K562 (cell line): ENCODE results near the gene MACROD2. TPM values are rescaled to one million over a fixed set of nuclear protein-coding genes. Genes with fewer than 3 reads are reported as not detected.

Source experiments
- ATAC-seq: fragments of 200-7000 bp; cut with Tn5 transposase; 3 replicates; pipeline ENCODE4 v1.9.1; 2020; ENCODE audit warnings: moderate library complexity
- BruUV-seq: library from RNA; stranded (reverse); fragments of 400-500 nt; replicated peaks from 2 replicates; lab custom pipeline; 2021; lab: Mats Ljungman, UMichigan
- CTCF ChIA-PET: fragments of 300-600 bp; formaldehyde crosslinking; extraction: SDS; loops from one replicate; lab custom pipeline; 2021; ENCODE audit warnings: low intra/inter-chr PET ratio; lab: Yijun Ruan, JAX
- POLR2A ChIA-PET: fragments of 300-600, 350-650 bp; sonication (Branson Sonifier 250); formaldehyde crosslinking; extraction: SDS; loops from one replicate; lab custom pipeline; 2021; ENCODE audit warnings: antibody characterized with exemption, inconsistent platforms; lab: Yijun Ruan, JAX
- DNase-seq, 4 experiments: peaks; one replicate each; pipeline versions ENCODE4 v3.0.0 to v3.0.0-alpha.2; 2011 to 2018; ENCODE audit warnings: low spot score in 3 of 4, mixed read lengths in 3 of 4; ENCODE audit errors: extremely low read depth in 1 of 4
- FAIRE-seq: peaks from 2 replicates; lab custom pipeline; 2011; peaks lifted over from hg19 to GRCh38; lab: Jason Lieb, UNC
- H2AFZ ChIP-seq: 2 replicates; pipeline ENCODE4 v1.6.0; 2011; ENCODE audit warnings: low read depth, low read length, control low read depth, inconsistent platforms
- H3K27ac ChIP-seq: fragments of 200-600 bp; 3 replicates; pipeline ENCODE4 v1.8.0; 2011; ENCODE audit warnings: low read depth, mild to moderate bottlenecking, control low read depth, inconsistent platforms, low read length, moderate library complexity, mixed read lengths; ENCODE audit errors: extremely low read depth
- H3K27me3 ChIP-seq, 2 experiments: fragments of 300-600 bp in 1 of 2; 2 replicates in 1 of 2; 3 replicates in 1 of 2; pipeline versions ENCODE4 v1.6.0 to v1.8.0; 2011; ENCODE audit warnings: inconsistent platforms in 2 of 2, low read length in 2 of 2, mild to moderate bottlenecking in 1 of 2, mixed read lengths in 1 of 2, moderate library complexity in 1 of 2; ENCODE audit not compliant: control insufficient read depth in 2 of 2, insufficient read depth in 2 of 2
- H3K36me3 ChIP-seq: fragments of 300-600 bp; 3 replicates; pipeline ENCODE4 v1.8.0; 2011; ENCODE audit warnings: mild to moderate bottlenecking, low read length, inconsistent platforms; ENCODE audit not compliant: control insufficient read depth, insufficient read depth
- H3K4me1 ChIP-seq, 2 experiments: fragments of 200-600 bp in 1 of 2; replicated peaks in 1 of 2; 2 replicates in 1 of 2; 3 replicates in 1 of 2; pipeline versions ENCODE4 v1.5.1 to v1.8.0; 2011; ENCODE audit warnings: inconsistent platforms in 2 of 2, low read length in 2 of 2, mild to moderate bottlenecking in 1 of 2, mixed read lengths in 1 of 2, moderate library complexity in 1 of 2; ENCODE audit not compliant: control insufficient read depth in 2 of 2, insufficient read depth in 2 of 2
- H3K4me2 ChIP-seq: 2 replicates; pipeline ENCODE4 v1.6.1; 2011; ENCODE audit warnings: low read length, control low read depth, inconsistent platforms, mixed read lengths; ENCODE audit not compliant: insufficient read depth
- H3K4me3 ChIP-seq: fragments of 200-600 bp; sonication (generic), shearing (Covaris generic); 2 replicates; pipeline ENCODE4 v1.5.1; 2016; ENCODE audit warnings: control low read depth, inconsistent platforms
- H3K79me2 ChIP-seq: fragments of 200-600 bp; 3 replicates; pipeline ENCODE4 v1.8.0; 2011; ENCODE audit warnings: low read length, inconsistent platforms; ENCODE audit not compliant: control insufficient read depth, insufficient read depth
- H3K9ac ChIP-seq, 2 experiments: 2 replicates each; pipeline versions ENCODE4 v1.6.0 to v1.6.1; 2011; ENCODE audit warnings: low read depth in 2 of 2, low read length in 2 of 2, control low read depth in 1 of 2, inconsistent platforms in 1 of 2, mild to moderate bottlenecking in 1 of 2, mixed read lengths in 1 of 2; ENCODE audit not compliant: insufficient read depth in 1 of 2
- H3K9me1 ChIP-seq: one replicate; pipeline ENCODE4 v1.6.0; 2011; ENCODE audit warnings: inconsistent platforms, mild to moderate bottlenecking, low read length, moderate library complexity; ENCODE audit not compliant: control insufficient read depth, insufficient read depth
- H3K9me3 ChIP-seq: replicated peaks from 2 replicates; pipeline ENCODE4 v1.5.1; 2011; ENCODE audit warnings: low read depth, low read length, inconsistent platforms; ENCODE audit not compliant: control insufficient read depth, insufficient read depth
- H4K20me1 ChIP-seq: replicated peaks from 2 replicates; pipeline ENCODE4 v1.6.1; 2011; ENCODE audit warnings: low read length, inconsistent platforms, mixed read lengths; ENCODE audit not compliant: control insufficient read depth, insufficient read depth
- BRD9 ChIP-seq: fragments of 450-650 bp; IDR thresholded peaks from 2 replicates; pipeline ENCODE4 v1.6.1; 2018; ENCODE audit warnings: low read depth; ENCODE audit not compliant: partially characterized antibody
- HOXB6 ChIP-seq: fragments of 250-450 bp; sonication (Bioruptor Pico); IDR thresholded peaks from 2 replicates; pipeline ENCODE4 v1.5.1; 2022; ENCODE audit warnings: mild to moderate bottlenecking, borderline replicate concordance
- TBL1XR1 ChIP-seq, 2 experiments: IDR thresholded peaks; 2 replicates each; pipeline ENCODE4 v1.6.1; 2012; ENCODE audit warnings: improper control_type of control experiment in 2 of 2, low read length in 2 of 2, mild to moderate bottlenecking in 1 of 2
- ZNF282 ChIP-seq: sonication (generic); formaldehyde crosslinking; IDR thresholded peaks from 2 replicates; pipeline ENCODE4 v1.8.1; 2023; ENCODE audit warnings: missing genetic modification reagents
- WGBS: fragments of 100-300 bp; shearing (Covaris generic); methylation state at CpG from one replicate; pipeline ENCODE4 v1.1.6; 2016; ENCODE audit warnings: low coverage, mixed read lengths; ENCODE audit not compliant: insufficient coverage; ENCODE audit errors: missing lambda C conversion rate; 5-methylcytosine and 5-hydroxymethylcytosine counted together
- in situ Hi-C: fragments of 300-500 bp; cut with MboI; formaldehyde crosslinking; loops from 4 replicates; pipeline ENCODE4 v1.15.0; 2018; ENCODE audit warnings: inconsistent platforms, mixed read lengths
- intact Hi-C: fragments of 100-400 bp; cut with micrococcal nuclease; formaldehyde crosslinking; loops from 2 replicates; pipeline ENCODE4 v1.14.2; 2022
- polyA plus RNA-seq, 8 experiments: library from polyadenylated mRNA; depleted of rRNA in 4 of 8; stranded (reverse) in 5 of 8; unstranded in 3 of 8; fragments of >200 nt; fragmentation: Nextera tagmentation in 2 of 8; fragmentation: Illumina TruSeq in 1 of 8; extraction: Ambion mirVana in 2 of 8; extraction: Trizol in 1 of 8; gene quantifications; 2 replicates each; pipeline versions ENCODE4 v1.2.1 to v1.2.3, GENCODE V29; 2011 to 2014; ENCODE audit warnings: inconsistent platforms in 1 of 8, missing spikeins in 1 of 8
- total RNA-seq, 7 experiments: library from RNA; depleted of rRNA in 6 of 7; stranded (reverse); fragments of >200 nt in 6 of 7; fragmentation: Illumina TruSeq in 2 of 7; extraction: Trizol in 2 of 7; gene quantifications; 2 replicates each; pipeline versions ENCODE4 v1.2.1 to v1.2.3, GENCODE V29; 2011 to 2021; ENCODE audit warnings: low replicate concordance in 1 of 7
- TF ChIP-seq, protein P1 (sequence below): fragments of 200-600 bp; sonication (generic); IDR thresholded peaks from one replicate; pipeline ENCODE4 v1.6.1; 2012; ENCODE audit warnings: mild to moderate bottlenecking, low read depth, low read length, inconsistent platforms
- TF ChIP-seq, protein P2 (sequence below): IDR thresholded peaks from 2 replicates; pipeline ENCODE4 v1.6.1; 2012; ENCODE audit warnings: low read depth, low read length, improper control_type of control experiment, borderline replicate concordance

Gene MACROD2
- total and polyA plus RNA-seq, 9 of the 15 experiments (the other 6 are each of a cell fraction or from before 2014, with no cell fraction given), result not detected

DNA sequence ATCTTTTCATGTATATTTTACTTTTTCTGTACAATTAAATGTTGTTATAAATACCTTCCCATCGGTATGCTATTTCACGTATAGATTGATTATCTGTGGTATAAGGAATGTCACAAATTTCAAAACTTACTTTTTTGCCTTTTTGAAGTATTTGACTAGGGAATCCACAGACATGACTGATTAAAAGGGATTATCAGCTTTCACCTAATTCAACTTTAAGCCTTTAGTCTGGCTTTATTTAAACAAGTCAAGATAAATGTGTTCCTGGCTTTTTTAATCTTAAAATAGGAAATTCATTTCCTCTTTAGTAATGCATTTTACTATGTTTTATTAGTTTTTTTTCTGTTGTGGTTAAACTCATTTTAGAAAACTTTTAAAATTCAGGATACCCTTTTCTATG is 160.0 kb downstream of the MACROD2 start:
- Histone ChIP-seq H3K9me1 (no peaks in the 10 kb centered on the region), H3K9me3 (no peaks in the 10 kb centered on the region), H3K79me2 (no peaks in the 10 kb centered on the region), H2AFZ (no peak overlapping the region), H3K36me3 (no peaks in the 10 kb centered on the region), H3K27me3 (no peaks in the 10 kb centered on the region), H3K4me2 (no peak overlapping the region), H3K4me3 (no peak overlapping the region), H3K9ac (no peak overlapping the region), H3K27ac (no peak overlapping the region), H4K20me1 (no peaks in the 10 kb centered on the region), H3K4me1 (no peaks in the 10 kb centered on the region)
- BruUV-seq, result no TSS peak
- intact Hi-C loops, result no loop called here
- no peak for DNase-seq
- POLR2A ChIA-PET, result no interaction called here
- CTCF ChIA-PET, result no interaction called here
- WGBS, result 0% methylated on average over 2 of the region's 2 CpGs
- in situ Hi-C loops, result no loop called here
- no peak for FAIRE-seq
- no peak for ATAC-seq
- TF ChIP-seq ZNF282 (CRISPR knock-in tag) (no peak), TBL1XR1 (IDR thresholded peaks at IDR 0.05; ENCODE audit: low read length in 2 of 2) (no peak), HOXB6 (CRISPR knock-in tag) (no peak), BRD9 (no peak)
- TF ChIP-seq, protein P1, sequence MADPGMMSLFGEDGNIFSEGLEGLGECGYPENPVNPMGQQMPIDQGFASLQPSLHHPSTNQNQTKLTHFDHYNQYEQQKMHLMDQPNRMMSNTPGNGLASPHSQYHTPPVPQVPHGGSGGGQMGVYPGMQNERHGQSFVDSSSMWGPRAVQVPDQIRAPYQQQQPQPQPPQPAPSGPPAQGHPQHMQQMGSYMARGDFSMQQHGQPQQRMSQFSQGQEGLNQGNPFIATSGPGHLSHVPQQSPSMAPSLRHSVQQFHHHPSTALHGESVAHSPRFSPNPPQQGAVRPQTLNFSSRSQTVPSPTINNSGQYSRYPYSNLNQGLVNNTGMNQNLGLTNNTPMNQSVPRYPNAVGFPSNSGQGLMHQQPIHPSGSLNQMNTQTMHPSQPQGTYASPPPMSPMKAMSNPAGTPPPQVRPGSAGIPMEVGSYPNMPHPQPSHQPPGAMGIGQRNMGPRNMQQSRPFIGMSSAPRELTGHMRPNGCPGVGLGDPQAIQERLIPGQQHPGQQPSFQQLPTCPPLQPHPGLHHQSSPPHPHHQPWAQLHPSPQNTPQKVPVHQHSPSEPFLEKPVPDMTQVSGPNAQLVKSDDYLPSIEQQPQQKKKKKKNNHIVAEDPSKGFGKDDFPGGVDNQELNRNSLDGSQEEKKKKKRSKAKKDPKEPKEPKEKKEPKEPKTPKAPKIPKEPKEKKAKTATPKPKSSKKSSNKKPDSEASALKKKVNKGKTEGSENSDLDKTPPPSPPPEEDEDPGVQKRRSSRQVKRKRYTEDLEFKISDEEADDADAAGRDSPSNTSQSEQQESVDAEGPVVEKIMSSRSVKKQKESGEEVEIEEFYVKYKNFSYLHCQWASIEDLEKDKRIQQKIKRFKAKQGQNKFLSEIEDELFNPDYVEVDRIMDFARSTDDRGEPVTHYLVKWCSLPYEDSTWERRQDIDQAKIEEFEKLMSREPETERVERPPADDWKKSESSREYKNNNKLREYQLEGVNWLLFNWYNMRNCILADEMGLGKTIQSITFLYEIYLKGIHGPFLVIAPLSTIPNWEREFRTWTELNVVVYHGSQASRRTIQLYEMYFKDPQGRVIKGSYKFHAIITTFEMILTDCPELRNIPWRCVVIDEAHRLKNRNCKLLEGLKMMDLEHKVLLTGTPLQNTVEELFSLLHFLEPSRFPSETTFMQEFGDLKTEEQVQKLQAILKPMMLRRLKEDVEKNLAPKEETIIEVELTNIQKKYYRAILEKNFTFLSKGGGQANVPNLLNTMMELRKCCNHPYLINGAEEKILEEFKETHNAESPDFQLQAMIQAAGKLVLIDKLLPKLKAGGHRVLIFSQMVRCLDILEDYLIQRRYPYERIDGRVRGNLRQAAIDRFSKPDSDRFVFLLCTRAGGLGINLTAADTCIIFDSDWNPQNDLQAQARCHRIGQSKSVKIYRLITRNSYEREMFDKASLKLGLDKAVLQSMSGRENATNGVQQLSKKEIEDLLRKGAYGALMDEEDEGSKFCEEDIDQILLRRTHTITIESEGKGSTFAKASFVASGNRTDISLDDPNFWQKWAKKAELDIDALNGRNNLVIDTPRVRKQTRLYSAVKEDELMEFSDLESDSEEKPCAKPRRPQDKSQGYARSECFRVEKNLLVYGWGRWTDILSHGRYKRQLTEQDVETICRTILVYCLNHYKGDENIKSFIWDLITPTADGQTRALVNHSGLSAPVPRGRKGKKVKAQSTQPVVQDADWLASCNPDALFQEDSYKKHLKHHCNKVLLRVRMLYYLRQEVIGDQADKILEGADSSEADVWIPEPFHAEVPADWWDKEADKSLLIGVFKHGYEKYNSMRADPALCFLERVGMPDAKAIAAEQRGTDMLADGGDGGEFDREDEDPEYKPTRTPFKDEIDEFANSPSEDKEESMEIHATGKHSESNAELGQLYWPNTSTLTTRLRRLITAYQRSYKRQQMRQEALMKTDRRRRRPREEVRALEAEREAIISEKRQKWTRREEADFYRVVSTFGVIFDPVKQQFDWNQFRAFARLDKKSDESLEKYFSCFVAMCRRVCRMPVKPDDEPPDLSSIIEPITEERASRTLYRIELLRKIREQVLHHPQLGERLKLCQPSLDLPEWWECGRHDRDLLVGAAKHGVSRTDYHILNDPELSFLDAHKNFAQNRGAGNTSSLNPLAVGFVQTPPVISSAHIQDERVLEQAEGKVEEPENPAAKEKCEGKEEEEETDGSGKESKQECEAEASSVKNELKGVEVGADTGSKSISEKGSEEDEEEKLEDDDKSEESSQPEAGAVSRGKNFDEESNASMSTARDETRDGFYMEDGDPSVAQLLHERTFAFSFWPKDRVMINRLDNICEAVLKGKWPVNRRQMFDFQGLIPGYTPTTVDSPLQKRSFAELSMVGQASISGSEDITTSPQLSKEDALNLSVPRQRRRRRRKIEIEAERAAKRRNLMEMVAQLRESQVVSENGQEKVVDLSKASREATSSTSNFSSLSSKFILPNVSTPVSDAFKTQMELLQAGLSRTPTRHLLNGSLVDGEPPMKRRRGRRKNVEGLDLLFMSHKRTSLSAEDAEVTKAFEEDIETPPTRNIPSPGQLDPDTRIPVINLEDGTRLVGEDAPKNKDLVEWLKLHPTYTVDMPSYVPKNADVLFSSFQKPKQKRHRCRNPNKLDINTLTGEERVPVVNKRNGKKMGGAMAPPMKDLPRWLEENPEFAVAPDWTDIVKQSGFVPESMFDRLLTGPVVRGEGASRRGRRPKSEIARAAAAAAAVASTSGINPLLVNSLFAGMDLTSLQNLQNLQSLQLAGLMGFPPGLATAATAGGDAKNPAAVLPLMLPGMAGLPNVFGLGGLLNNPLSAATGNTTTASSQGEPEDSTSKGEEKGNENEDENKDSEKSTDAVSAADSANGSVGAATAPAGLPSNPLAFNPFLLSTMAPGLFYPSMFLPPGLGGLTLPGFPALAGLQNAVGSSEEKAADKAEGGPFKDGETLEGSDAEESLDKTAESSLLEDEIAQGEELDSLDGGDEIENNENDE, result no peak
- TF ChIP-seq, protein P2, sequence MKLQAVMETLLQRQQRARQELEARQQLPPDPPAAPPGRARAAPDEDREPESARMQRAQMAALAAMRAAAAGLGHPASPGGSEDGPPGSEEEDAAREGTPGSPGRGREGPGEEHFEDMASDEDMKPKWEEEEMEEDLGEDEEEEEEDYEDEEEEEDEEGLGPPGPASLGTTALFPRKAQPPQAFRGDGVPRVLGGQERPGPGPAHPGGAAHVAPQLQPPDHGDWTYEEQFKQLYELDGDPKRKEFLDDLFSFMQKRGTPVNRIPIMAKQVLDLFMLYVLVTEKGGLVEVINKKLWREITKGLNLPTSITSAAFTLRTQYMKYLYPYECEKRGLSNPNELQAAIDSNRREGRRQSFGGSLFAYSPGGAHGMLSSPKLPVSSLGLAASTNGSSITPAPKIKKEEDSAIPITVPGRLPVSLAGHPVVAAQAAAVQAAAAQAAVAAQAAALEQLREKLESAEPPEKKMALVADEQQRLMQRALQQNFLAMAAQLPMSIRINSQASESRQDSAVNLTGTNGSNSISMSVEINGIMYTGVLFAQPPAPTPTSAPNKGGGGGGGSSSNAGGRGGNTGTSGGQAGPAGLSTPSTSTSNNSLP, result no peak
